Spinal cord (tissue), 10 donors: ENCODE results near the gene GRK5. TPM values are rescaled to one million over a fixed set of nuclear protein-coding genes. Genes with fewer than 3 reads are reported as not detected.
A peak's percentile ranks its signal among the peaks of the same experiment; 100 is the strongest.

Experiments used
- DNase-seq, 6 donors: peaks; one replicate each; pipeline versions ENCODE4 v3.0.0 to v3.0.0-alpha.2; 2013 to 2015; ENCODE audit warnings: low spot score in 6 of 6, low read depth in 4 of 6
- H3K27ac ChIP-seq: one replicate; pipeline ENCODE4 v1.5.1; 2013; ENCODE audit warnings: low read depth, low read length, control low read depth
- H3K27me3 ChIP-seq: one replicate; pipeline ENCODE4 v1.6.1; 2013; ENCODE audit warnings: low read length; ENCODE audit not compliant: control insufficient read depth, insufficient read depth
- H3K36me3 ChIP-seq: one replicate; pipeline ENCODE4 v1.6.1; 2013; ENCODE audit warnings: low read length; ENCODE audit not compliant: control insufficient read depth, insufficient read depth
- H3K4me1 ChIP-seq: one replicate; pipeline ENCODE4 v1.6.1; 2013; ENCODE audit warnings: low read length; ENCODE audit not compliant: control insufficient read depth, insufficient read depth
- H3K4me3 ChIP-seq: one replicate; pipeline ENCODE4 v1.5.1; 2013; ENCODE audit warnings: low read depth, low read length, control low read depth
- H3K9me3 ChIP-seq: one replicate; pipeline ENCODE4 v1.6.1; 2013; ENCODE audit warnings: low read length; ENCODE audit not compliant: control insufficient read depth, insufficient read depth
- WGBS: methylation state at CpG from one replicate; pipeline ENCODE4 v1.1.5; 2013; ENCODE audit warnings: missing lambda C conversion rate; ENCODE audit not compliant: insufficient coverage; 5-methylcytosine and 5-hydroxymethylcytosine counted together
- polyA plus RNA-seq, 2 donors: library from polyadenylated mRNA; unstranded; fragments of 120-200 nt; gene quantifications; one replicate each; pipeline ENCODE4 v1.2.1, GENCODE V29; 2013; ENCODE audit not compliant: insufficient read length in 2 of 2
- total RNA-seq, 2 donors: library from RNA; depleted of rRNA in 1 of 2; stranded (reverse); fragments of 120-200 nt in 1 of 2; fragments of >200 nt in 1 of 2; gene quantifications; one replicate each; pipeline versions ENCODE4 v1.2.3 to v1.2.4, GENCODE V29; 2013 to 2014
- donor health status: healthy.

Gene GRK5
- total and polyA plus RNA-seq, 4 donors: 15.6 to 29.5 (median 25.6) TPM

DNA sequence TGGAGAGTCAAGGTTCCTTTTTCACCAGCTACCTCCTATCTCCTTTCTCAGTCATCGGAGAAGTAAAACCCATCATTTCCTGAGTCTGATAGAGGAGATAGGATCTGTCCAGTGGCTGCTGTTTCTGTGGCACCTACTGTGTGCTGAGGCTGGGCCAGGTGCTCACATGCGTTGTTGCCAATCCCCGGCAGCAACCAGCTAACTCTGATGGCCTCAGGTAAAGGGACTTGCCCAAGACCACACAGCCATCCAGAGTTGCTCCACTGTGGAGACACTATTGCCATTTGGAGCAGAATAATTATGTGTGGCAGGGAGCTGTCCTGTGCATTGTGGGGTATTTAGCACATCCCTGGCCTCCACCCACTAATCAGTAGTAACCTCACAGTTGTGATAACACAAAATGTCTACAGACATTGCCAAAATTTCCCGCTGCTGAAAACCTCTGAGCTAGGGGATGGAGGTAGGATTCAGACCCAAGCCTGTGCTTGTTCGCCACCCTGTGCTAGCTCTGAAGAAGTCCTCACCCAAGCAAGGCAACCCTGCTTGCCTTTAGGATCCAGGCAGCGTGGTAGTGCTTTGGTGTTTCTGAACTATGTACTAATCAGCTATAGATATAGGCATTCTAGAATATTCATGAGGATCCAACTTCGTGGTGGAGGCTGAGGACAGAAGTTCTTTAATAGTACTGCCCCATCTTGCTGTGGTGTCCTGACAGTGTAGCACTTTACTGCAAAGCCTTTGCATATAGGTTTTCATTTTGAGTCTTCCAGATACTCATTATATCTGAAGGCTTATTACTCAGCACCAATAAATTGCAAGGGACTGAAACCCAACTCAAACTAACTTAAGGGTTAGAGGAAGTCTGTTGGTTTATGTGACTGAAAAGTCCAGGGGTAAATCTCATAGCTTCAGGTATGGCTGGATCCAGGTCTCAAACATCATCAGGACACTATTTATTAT, 164.6 kb downstream of the GRK5 start:
- peak overlapping the region; percentile 40 for H3K27ac ChIP-seq
- no peak overlapping the region for H3K4me3 ChIP-seq
- H3K36me3 ChIP-seq: peaks cover 3% of the 10 kb centered on the region
- no peak for DNase-seq
- peaks cover 33% of the 10 kb centered on the region for H3K4me1 ChIP-seq
- H3K27me3 ChIP-seq: no peaks in the 10 kb centered on the region
- H3K9me3 ChIP-seq: no peaks in the 10 kb centered on the region
- WGBS: 100% methylated on average over 3 of the region's 7 CpGs

GRCh38 chr10:119373294-119374102, 166.1 kb downstream of the GRK5 start:
- 100% methylated on average over 1 of the region's 13 CpGs for WGBS
- no peak overlapping the region for H3K4me3 ChIP-seq
- no peaks in the 10 kb centered on the region for H3K36me3 ChIP-seq
- no peaks in the 10 kb centered on the region for H3K27me3 ChIP-seq
- H3K4me1 ChIP-seq: peaks cover 32% of the 10 kb centered on the region
- H3K9me3 ChIP-seq: no peaks in the 10 kb centered on the region
- DNase-seq: peak in 2 of 6 donors; percentile 52 to 59
- H3K27ac ChIP-seq: no peak overlapping the region

DNA sequence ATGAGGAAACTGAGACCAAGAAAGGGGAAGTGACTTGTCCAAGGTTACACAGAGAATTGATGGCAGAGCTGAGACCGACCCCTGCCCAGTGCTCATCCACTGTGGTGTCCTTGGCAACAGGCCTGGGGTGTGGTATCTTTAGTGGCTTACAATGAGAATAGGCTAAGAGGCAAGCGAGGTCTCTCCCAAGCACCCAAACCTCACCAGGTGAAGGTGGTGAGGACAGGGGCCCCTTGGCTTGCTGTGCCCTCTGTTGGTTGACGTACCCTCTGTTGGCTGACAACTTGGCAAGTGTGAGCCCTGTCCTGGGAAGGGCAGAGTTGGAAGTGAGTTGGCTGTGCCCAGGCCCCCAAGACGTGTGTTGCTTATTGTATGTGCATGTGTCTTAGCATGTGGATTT, 166.9 kb downstream of the GRK5 start:
- DNase-seq: no peak
- Histone ChIP-seq H3K4me3 (no peak overlapping the region), H3K27ac (no peak overlapping the region), H3K36me3 (no peaks in the 10 kb centered on the region), H3K27me3 (no peaks in the 10 kb centered on the region), H3K4me1 (peaks cover 35% of the 10 kb centered on the region), H3K9me3 (no peaks in the 10 kb centered on the region)
- WGBS: 100% methylated on average over 3 of the region's 4 CpGs

DNA sequence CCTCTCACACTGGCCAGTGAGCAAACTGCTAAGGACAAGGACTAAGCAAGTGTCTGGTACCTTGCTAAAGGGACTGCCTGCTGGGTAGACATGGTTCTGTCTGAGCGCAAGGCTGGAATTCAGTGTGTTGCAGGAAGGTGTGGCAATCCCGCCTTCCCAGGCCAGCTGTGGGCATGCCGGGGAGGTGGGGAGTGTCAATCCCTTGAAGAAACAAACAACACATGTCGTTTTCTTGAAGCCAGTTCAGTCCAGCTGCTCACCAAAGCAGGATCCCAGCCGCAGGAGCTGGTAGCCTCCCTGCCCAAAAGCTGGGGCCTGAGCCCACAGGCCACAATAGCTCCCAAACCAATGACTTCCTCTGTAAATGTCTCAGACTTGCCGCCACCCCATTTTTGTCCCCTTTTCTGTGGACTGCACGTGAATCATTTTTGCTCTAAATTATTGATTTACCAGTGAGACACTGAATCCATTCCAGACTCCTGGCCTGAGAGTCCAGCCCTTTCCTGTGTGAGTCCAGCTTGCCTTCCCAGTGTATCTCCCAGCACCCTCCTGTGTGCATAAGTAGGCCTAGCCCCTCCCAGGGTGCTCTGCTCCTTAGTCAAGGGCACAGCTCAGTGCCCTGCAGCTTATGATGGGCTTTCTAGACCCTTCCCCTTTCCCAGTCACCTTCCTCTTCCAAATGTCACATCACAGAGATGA, 168.4 kb downstream of the GRK5 start:
- H3K4me3 ChIP-seq: no peak overlapping the region
- no peaks in the 10 kb centered on the region for H3K27me3 ChIP-seq
- no peaks in the 10 kb centered on the region for H3K36me3 ChIP-seq
- no peaks in the 10 kb centered on the region for H3K9me3 ChIP-seq
- DNase-seq: no peak
- H3K4me1 ChIP-seq: peaks cover 24% of the 10 kb centered on the region
- WGBS: 80% methylated on average over 5 of the region's 7 CpGs
- no peak overlapping the region for H3K27ac ChIP-seq

DNA sequence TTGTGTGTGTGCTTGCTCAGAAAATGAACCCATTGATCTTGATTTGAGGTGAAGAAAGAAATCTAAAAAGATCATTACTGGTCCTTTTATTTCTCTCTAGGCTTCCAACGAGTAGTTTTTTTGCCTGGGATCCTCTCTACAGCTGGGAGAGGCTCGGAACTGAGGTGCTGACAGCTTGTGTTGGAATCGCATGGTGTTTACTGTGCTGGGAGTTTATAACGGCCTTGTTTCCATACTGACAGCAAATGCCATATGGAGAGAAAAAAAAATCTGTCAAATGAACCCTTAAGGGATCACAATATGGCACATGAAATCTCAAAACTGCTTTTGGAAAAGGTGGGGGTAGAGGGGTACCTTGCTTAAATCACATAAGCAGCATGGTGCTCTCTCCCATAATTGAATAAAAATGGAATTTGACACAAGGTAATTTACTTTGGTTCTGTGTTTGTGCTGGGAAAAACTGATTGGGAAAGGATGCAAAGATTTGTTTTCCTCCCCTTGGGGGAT, 170.1 kb downstream of the GRK5 start:
- peak in 2 of 6 donors; percentile 85 to 91 for DNase-seq
- H3K4me1 ChIP-seq: peaks cover 26% of the 10 kb centered on the region
- WGBS: no CpG with 5 or more reads among the region's 4 CpGs

GRCh38 chr10:119377958-119378736, 170.8 kb downstream of the GRK5 start:
- Histone ChIP-seq H3K27me3 (no peaks in the 10 kb centered on the region), H3K4me3 (no peak overlapping the region), H3K9me3 (no peaks in the 10 kb centered on the region), H3K27ac (no peak overlapping the region), H3K36me3 (peaks cover 2% of the 10 kb centered on the region), H3K4me1 (peaks cover 26% of the 10 kb centered on the region)
- WGBS: 57% methylated on average over 23 of the region's 29 CpGs
- peak in 5 of 6 donors; percentile 33 to 90 (median 54) for DNase-seq

More for the DNA sequence above, 170.1 kb downstream of the GRK5 start:
- Histone ChIP-seq H3K36me3 (peaks cover 2% of the 10 kb centered on the region), H3K27me3 (no peaks in the 10 kb centered on the region), H3K9me3 (no peaks in the 10 kb centered on the region), H3K4me3 (no peak overlapping the region), H3K27ac (no peak overlapping the region)

GRCh38 chr10:119378737-119379067, 171.3 kb downstream of the GRK5 start:
- no peak for DNase-seq

DNA sequence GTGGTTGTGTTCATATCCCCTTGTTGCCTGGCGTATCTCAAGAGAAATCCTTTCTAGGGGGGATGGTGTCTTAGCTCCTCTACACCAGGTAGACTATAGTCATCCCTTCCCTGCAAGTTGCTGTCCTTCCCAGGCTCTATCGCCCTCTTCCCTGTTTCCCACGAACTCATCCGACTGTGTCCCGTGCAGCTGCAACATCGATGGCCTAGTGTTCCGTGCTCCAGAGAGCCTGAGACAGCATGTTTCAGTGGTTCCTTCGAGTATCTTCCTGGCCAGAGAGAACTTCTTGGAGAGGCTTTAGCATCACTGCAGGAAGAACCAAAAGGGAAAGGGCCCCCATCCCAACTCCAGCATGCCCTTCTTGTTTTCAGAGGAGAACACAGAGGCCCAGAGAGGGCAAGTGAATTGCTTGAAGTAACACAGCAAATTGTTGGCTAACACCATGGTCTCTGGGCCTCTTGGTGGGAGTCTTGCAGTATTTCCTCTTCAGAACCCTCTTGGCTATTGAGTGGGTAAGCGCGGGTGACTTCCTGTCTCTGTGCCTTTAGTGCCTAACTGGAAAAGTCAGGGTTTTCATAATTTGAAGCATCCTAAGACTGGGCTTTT, 172.2 kb downstream of the GRK5 start:
- DNase-seq: no peak
- H3K27ac ChIP-seq: no peak overlapping the region
- H3K27me3 ChIP-seq: no peaks in the 10 kb centered on the region
- peaks cover 26% of the 10 kb centered on the region for H3K4me1 ChIP-seq
- H3K9me3 ChIP-seq: no peaks in the 10 kb centered on the region
- 90% methylated on average over 10 of the region's 10 CpGs for WGBS
- H3K36me3 ChIP-seq: peaks cover 2% of the 10 kb centered on the region
- no peak overlapping the region for H3K4me3 ChIP-seq

More at GRCh38 chr10:119378737-119379067, 171.3 kb downstream of the GRK5 start:
- peaks cover 26% of the 10 kb centered on the region for H3K4me1 ChIP-seq
- 82% methylated on average over 5 of the region's 8 CpGs for WGBS
- H3K4me3 ChIP-seq: no peak overlapping the region
- peaks cover 2% of the 10 kb centered on the region for H3K36me3 ChIP-seq
- H3K27ac ChIP-seq: no peak overlapping the region
- no peaks in the 10 kb centered on the region for H3K27me3 ChIP-seq
- H3K9me3 ChIP-seq: no peaks in the 10 kb centered on the region
